ENCODE data around the gene INTS3.

DNA sequence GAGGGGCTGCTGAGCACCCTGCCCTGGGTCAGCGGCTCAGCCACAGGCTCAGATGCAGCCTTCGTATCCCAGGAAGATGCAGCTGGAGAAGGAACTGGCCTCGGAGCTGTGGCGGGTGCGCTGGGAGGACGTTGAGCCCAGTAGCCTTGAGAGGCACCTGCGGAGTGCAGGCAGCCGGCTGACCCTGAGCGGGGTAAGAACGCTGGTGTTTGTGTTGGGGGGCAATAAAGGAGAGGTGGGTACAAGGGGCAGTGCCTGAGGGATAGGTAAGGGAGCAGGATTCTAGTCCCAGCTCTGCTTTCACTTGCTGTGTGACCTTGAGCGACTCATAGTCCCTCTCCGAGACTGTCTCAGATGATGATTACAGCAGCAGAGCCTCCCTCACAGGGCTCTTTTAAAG lies 43.0 kb upstream of the INTS3 start:
- TF ChIP-seq POLR2A (IDR thresholded peaks at IDR 0.05), result no peak
- TF ChIP-seq, protein P1, sequence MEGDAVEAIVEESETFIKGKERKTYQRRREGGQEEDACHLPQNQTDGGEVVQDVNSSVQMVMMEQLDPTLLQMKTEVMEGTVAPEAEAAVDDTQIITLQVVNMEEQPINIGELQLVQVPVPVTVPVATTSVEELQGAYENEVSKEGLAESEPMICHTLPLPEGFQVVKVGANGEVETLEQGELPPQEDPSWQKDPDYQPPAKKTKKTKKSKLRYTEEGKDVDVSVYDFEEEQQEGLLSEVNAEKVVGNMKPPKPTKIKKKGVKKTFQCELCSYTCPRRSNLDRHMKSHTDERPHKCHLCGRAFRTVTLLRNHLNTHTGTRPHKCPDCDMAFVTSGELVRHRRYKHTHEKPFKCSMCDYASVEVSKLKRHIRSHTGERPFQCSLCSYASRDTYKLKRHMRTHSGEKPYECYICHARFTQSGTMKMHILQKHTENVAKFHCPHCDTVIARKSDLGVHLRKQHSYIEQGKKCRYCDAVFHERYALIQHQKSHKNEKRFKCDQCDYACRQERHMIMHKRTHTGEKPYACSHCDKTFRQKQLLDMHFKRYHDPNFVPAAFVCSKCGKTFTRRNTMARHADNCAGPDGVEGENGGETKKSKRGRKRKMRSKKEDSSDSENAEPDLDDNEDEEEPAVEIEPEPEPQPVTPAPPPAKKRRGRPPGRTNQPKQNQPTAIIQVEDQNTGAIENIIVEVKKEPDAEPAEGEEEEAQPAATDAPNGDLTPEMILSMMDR (IDR thresholded peaks at IDR 0.05 in 4 of 5, conservative IDR thresholded peaks at IDR 0.05 in 1 of 5), result no peak
